ENCODE measurements around the gene CMTM1.
"Not testable (repeated sequence)": the region's sequence is repeated elsewhere in the genome, so short reads cannot be mapped to it uniquely, and the experiment has no call there.

Gene CMTM1

DNA sequence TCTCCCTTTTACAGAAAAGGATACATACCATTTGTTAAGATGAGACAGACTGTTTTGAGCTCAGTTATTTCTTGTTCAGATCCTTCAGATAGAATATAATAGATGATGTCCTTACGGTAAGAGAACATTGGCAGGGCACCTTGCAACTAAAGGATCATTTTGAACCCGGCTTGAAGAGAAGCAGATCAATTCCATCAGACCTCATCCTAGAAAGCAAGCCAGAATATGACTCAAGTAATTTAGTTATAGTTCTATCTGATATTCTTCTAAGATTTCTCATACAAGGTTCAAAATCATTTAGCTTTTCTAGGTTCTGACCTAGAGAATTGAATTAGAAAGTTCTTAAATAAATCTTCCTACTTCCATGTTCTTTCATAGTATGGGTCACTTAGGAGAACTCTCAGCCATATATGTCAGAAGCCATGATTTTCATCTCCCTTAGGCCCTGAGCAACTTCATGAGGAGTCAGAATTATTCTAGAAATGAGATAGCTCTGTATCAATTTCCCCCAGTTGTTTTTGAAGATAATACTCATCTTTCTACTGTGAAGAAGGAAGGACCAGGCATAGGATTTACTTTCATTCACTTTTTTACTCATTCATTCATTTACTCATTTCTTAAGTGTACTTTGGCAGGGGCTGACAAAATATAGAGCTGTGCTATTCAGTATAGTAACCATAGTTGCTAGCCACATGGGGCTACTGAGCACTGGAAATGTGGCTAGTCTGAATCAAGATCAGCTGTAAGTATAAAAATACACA is 2.5 kb upstream of the CMTM1 start:
- Mint-ChIP-seq H3K4me3 (no peak overlapping the region), H3K36me3 (ENCODE audit: low read depth) (peaks cover 88% of the 10 kb centered on the region), H3K9me3 (no peaks in the 10 kb centered on the region), H3K27me3 (no peaks in the 10 kb centered on the region), H3K4me1 (ENCODE audit: low read depth) (peaks cover 72% of the 10 kb centered on the region), H3K27ac (peak overlapping the region; percentile 96)
- DNase-seq = no peak

DNA sequence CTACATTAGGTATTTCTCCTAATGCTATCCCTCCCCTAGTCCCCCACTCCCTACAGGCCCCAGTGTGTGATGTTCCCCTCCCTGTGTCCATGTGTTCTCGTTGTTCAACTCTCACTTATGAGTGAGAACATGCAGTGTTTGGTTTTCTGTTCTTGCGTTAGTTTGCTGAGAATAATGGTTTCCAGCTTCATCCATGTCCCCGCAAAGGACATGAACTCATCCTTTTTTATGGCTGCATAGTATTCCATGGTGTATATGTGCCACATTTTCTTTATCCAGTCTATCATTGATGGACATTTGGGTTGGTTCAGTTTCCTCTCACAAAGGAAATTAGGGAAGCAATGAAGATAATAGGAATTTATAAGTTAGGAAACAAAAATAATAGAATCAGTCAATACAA is 1.0 kb downstream of the CMTM1 start:
- H3K27me3 Mint-ChIP-seq, H3K4me3 Mint-ChIP-seq, H3K9me3 Mint-ChIP-seq, DNase-seq: not testable (repeated sequence)
- Mint-ChIP-seq H3K36me3 (ENCODE audit: low read depth) (peaks cover 71% of the 10 kb centered on the region), H3K27ac (peak overlapping the region; percentile 44), H3K4me1 (ENCODE audit: low read depth) (peaks cover 55% of the 10 kb centered on the region)

DNA sequence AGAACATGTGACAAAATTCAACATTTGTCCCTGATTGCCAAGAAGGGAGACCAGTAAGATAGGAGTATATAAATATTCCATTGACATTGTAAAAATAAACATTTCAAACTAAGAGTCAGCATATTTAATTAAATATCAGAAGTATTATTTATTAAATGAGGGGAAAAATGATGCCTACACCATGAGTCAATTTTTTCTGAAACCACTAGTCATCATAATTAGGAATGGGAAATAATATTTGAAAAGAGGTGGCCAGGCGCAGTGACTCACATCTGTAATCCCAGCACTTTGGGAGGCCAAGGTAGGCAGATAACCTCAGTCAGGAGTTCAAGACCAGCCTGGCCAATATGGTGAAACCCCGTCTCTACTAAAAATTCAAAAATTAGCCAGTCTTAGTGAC is 2.1 kb downstream of the CMTM1 start:
- H3K9me3 Mint-ChIP-seq = no peaks in the 10 kb centered on the region
- no peak overlapping the region for H3K27ac Mint-ChIP-seq
- peaks cover 60% of the 10 kb centered on the region for H3K36me3 Mint-ChIP-seq (ENCODE audit: low read depth)
- H3K27me3 Mint-ChIP-seq = no peaks in the 10 kb centered on the region
- peaks cover 45% of the 10 kb centered on the region for H3K4me1 Mint-ChIP-seq (ENCODE audit: low read depth)
- no peak overlapping the region for H3K4me3 Mint-ChIP-seq
- DNase-seq = no peak

DNA sequence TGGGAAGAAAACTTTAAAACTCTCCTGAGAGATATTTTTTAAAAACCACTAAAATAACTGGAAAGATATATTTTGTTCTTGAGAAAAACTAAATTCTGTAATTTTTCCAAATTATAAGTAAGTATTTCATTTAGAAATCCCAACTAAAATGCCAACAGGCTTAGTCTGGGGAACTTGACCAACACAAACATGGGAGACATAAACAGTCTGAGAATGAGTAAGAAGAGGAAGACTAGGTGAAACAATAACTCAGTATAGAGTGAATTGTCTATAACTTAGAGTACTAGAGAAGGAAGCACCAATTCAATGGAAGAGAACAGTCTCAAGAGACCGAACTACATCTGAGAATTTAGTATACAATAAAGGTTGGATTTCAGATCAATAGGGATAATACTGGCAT is 2.9 kb downstream of the CMTM1 start:
- Mint-ChIP-seq H3K27me3 (no peaks in the 10 kb centered on the region), H3K4me3 (no peak overlapping the region), H3K9me3 (no peaks in the 10 kb centered on the region), H3K4me1 (ENCODE audit: low read depth) (peaks cover 37% of the 10 kb centered on the region), H3K27ac (no peak overlapping the region), H3K36me3 (ENCODE audit: low read depth) (peaks cover 52% of the 10 kb centered on the region)
- no peak for DNase-seq

DNA sequence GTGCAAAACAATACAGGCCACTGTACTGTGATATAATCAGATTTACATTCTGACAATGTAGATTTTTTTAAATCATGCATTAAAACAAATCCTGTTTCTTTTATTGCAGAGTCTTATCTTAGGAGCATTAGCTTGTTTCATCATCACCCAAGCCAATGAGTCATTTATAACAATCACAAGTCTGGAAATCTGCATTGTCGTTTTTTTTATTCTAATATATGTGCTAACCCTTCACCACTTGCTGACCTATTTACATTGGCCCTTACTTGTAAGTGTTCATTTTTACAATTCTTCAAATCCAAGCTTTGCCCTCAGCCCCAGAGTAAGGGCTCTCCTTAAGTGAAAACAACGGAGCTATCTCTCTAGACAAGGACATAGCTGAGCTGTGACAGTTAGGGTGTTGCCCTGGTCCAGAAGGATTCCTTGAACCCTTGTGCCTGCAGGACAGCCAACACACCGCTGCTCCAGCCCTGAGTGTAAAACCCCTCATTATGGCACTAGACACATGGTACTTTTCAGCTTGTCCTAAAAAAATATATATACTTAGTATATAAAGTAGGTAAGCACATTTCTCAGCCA is 3.7 kb downstream of the CMTM1 start:
- no peak for DNase-seq
- H3K36me3 Mint-ChIP-seq (ENCODE audit: low read depth) = peaks cover 46% of the 10 kb centered on the region
- peaks cover 31% of the 10 kb centered on the region for H3K4me1 Mint-ChIP-seq (ENCODE audit: low read depth)
- H3K27me3 Mint-ChIP-seq = no peaks in the 10 kb centered on the region
- H3K27ac Mint-ChIP-seq = no peak overlapping the region
- no peak overlapping the region for H3K4me3 Mint-ChIP-seq
- H3K9me3 Mint-ChIP-seq = no peaks in the 10 kb centered on the region

DNA sequence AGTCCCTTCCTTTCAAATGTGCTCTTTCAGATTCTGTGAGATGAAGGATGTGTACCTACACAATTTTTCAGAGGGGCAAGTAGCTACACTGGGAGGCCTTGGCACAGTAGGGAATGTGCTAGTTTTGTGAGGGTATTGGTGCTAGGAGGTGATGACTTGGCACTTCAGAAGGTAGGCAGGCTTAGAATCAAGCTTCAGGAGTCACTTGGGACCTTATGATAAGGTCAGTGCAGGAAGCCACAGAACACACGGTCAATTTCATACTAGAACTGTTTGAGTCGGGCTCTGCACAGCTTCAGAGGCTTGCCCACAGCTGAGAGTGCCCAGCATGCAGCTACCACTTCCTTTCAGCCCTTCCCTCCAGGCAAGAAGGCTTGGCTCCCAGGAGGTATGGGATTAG is 6.1 kb downstream of the CMTM1 start:
- H3K36me3 Mint-ChIP-seq (ENCODE audit: low read depth) = peaks cover 21% of the 10 kb centered on the region
- H3K27ac Mint-ChIP-seq = no peak overlapping the region
- H3K27me3 Mint-ChIP-seq = peaks cover 1% of the 10 kb centered on the region
- H3K4me3 Mint-ChIP-seq = no peak overlapping the region
- DNase-seq = no peak
- H3K4me1 Mint-ChIP-seq (ENCODE audit: low read depth) = peaks cover 22% of the 10 kb centered on the region
- H3K9me3 Mint-ChIP-seq = no peaks in the 10 kb centered on the region

DNA sequence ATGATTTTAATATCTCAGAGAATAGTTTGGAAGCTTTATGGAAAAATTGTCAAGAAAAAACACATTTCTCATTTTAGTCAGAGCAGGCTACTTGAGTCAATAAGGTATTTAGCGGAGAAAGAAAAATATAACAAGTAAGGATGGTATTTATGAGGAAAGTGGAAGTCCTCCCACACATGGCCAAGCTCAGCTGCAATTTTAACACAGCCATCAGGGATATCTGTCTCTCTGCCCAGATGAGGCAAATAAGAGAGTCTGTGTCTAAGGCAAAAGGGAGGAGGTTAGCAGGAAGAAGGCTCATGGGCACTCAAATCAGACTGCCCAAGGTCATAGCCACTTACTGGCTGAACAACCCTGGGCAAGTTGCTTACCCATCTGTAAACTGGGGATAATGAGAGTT is 7.8 kb downstream of the CMTM1 start:
- H3K27ac Mint-ChIP-seq = no peak overlapping the region
- peaks cover 22% of the 10 kb centered on the region for H3K4me1 Mint-ChIP-seq (ENCODE audit: low read depth)

DNA sequence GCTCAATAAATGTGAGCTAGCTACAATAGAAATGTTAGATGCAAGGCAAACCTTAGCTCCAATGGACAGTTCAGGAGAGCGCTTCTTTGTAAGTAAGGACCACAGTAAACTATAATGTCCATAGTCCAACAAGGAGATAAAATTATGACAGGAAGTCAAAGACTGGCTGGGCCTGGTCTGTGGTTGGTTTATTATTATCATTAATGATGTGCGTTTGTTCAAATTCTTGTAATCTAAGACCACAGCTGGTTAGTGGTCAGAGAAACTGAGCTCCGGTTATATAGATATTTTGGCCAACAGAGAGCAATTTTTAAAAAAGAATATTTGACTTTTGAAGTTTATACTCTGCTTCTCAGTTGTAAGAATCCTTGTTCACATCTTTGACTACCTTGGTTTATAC is 8.3 kb downstream of the CMTM1 start:
- Mint-ChIP-seq H3K36me3 (ENCODE audit: low read depth) (peaks cover 11% of the 10 kb centered on the region), H3K27me3 (peaks cover 22% of the 10 kb centered on the region), H3K27ac (no peak overlapping the region), H3K4me3 (no peak overlapping the region), H3K9me3 (no peaks in the 10 kb centered on the region), H3K4me1 (ENCODE audit: low read depth) (peaks cover 22% of the 10 kb centered on the region)
- DNase-seq = no peak

More for the DNA sequence above, 7.8 kb downstream of the CMTM1 start:
- Mint-ChIP-seq H3K27me3 (peaks cover 17% of the 10 kb centered on the region), H3K36me3 (ENCODE audit: low read depth) (peaks cover 13% of the 10 kb centered on the region), H3K9me3 (no peaks in the 10 kb centered on the region), H3K4me3 (no peak overlapping the region)
- DNase-seq = no peak

DNA sequence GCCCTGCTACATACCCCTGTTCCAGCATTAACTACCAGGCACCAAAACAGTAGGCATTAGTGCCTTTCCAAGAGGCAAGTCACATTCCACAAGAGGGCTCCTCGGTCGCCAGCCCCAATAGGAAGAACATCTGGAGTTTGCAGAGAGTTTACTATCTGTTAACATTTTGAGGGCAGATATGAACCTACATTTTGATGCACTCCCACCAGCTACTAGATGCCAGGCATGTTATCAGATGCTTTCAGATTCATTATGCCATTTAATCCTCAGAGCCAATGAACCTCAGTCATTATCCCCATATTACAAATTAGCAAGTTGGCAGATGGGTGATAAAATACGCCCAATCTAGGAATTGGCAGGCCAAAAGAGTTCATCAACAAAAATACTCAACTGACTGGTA is 8.8 kb downstream of the CMTM1 start:
- Mint-ChIP-seq H3K36me3 (ENCODE audit: low read depth) (peaks cover 9% of the 10 kb centered on the region), H3K27ac (no peak overlapping the region), H3K4me3 (no peak overlapping the region), H3K9me3 (no peaks in the 10 kb centered on the region), H3K4me1 (ENCODE audit: low read depth) (peaks cover 22% of the 10 kb centered on the region), H3K27me3 (peaks cover 27% of the 10 kb centered on the region)
- no peak for DNase-seq

DNA sequence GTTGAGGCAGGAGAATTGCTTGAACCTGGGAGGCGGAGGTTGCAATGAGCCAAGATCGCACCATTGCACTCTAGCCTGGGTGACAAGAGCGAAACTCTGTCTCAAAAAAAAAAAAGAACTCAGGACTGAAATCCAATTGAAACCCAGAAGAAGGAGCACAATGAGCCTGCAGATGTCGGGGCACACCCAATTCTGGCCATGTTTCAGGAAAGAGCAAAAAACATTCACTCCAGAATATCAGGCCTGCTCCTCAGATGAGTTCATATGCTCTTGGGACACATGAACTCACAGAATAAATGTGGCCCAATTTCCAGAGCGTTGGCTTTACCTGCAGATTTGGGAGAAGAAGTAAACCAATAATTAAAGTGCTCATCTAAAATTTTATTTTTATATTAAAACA is 10.1 kb downstream of the CMTM1 start:
- Mint-ChIP-seq H3K27me3 (peaks cover 39% of the 10 kb centered on the region), H3K36me3 (ENCODE audit: low read depth) (peaks cover 4% of the 10 kb centered on the region), H3K4me3 (no peak overlapping the region), H3K27ac (no peak overlapping the region), H3K4me1 (ENCODE audit: low read depth) (peaks cover 21% of the 10 kb centered on the region), H3K9me3 (no peaks in the 10 kb centered on the region)
- DNase-seq = no peak

DNA sequence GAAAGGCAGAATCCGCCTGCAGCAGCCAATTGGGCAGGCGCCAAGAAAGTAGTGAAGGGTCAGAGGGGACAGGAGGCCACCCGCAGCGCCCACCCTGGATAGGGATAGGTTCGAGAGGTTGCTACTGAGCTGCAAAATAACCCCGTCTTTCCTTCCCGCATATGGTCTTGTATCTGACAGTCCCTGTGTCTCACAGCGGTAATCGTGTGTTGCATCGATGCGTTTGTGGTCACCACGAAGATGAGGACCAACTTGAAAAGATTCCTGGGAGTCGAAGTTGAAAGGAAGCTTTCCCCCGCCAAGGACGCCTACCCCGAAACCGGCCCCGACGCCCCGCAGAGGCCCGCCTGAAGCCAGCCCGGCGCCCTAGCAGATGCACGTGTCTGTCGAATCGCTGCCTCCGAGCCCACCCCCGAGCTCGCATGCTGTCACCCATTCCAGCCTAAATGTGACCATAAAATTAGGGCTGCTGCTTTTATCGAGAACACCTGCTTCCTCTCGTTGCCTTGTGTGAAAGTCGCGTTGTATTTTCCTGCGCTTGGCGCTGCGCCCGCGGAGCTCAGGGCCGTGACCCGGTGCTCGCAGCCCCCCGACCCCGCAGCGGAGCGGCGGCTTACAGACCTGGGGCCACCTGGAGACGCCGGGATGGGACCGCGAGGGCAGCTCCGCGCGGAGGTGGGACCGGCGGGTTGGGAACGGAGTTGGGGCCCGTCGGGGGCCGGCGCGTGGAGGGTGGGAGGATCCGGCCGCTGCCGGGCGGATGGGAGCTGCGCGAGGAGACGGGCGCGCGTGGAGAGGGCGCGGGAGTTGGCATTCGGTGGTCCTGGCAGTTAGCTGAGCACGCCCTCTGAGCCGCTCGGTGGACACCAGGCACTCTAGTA is 12.7 kb downstream of the CMTM1 start, which contains the start of gene CMTM2:
Gene CMTM2 (plus strand): TSS at position 813 of the 881 bp plus-strand sequence. CDS start 145 bp downstream, outside the sequence.
- peak; percentile 57 for DNase-seq
- Mint-ChIP-seq H3K27me3 (peaks cover 40% of the 10 kb centered on the region), H3K36me3 (ENCODE audit: low read depth) (no peaks in the 10 kb centered on the region), H3K4me3 (peak within 1 kb of the TSS; percentile 60), H3K27ac (peak within 1 kb of the TSS; percentile 12), H3K4me1 (ENCODE audit: low read depth) (peaks cover 21% of the 10 kb centered on the region), H3K9me3 (no peaks in the 10 kb centered on the region)

DNA sequence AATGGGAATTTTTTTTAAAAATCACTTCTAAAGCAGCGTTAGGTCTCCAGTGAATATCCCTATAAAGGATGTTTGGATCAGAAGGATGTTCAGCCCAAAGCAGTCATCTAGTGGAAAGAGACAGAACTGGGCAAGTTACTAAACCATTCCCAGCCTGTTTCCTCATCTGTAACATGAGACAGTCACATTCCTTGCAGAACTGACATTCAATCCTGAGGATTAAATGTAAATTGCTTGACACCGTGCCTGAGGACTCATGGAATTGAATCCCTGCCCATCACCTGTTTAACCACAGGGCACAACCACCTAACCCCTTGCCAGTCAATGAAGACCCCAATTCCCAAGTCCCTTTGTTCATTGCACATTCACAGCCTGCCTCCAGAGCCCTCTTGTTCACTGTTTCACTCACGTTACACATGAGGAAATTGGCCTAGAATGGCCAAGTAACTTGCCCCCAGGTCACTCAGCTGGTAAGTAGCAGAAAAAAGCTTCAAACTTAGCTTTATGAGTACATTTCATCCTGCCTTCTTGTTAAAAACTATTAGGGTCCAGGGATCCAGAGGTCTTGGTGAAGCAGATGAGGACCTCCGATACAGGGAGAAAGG is 14.5 kb downstream of the CMTM1 start:
- H3K27ac Mint-ChIP-seq = no peak overlapping the region
- no peaks in the 10 kb centered on the region for H3K9me3 Mint-ChIP-seq
- H3K36me3 Mint-ChIP-seq (ENCODE audit: low read depth) = no peaks in the 10 kb centered on the region
- H3K4me3 Mint-ChIP-seq = no peak overlapping the region
- peaks cover 21% of the 10 kb centered on the region for H3K4me1 Mint-ChIP-seq (ENCODE audit: low read depth)
- DNase-seq = no peak
- H3K27me3 Mint-ChIP-seq = peaks cover 40% of the 10 kb centered on the region

DNA sequence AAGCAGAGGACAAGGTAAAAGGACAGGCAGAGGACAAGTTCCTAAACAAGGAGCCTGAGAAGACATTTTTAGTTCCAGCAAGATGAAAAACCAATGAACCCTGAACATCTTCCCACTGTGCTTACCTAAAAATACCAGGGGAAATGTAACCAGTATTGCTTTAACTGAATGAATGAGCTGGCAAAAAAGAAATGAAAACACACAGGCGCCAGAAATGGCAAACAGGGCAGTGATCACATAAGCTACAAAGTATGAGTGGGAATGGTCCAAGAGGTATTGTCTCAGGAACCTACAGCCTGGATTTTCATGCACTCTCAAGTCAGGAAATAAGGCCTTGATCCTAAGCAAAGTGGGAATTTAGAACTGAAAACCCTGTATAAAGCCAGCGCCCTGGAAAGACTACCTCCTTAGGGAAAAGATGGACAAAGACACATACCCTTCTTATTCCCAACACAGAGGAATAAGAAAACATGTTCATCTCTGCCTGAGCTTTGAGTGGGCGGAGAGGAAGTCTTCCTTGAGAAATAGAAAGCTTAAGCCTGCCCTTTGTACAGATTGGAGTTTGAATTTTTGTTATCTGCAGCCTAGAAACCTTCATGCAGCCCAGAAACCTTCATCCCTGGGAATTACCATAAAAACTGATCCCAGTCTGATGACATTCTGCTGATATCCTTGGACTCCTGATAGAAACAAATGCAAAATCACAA is 15.2 kb downstream of the CMTM1 start:
- Mint-ChIP-seq H3K4me3 (no peak overlapping the region), H3K27me3 (peaks cover 40% of the 10 kb centered on the region), H3K4me1 (ENCODE audit: low read depth) (peaks cover 21% of the 10 kb centered on the region), H3K9me3 (no peaks in the 10 kb centered on the region), H3K27ac (no peak overlapping the region), H3K36me3 (ENCODE audit: low read depth) (no peaks in the 10 kb centered on the region)
- DNase-seq = no peak
